ENCODE results near the gene NRG2.
A peak's percentile ranks its signal among the peaks of the same experiment; 100 is the strongest.

The NRG2 gene

DNA sequence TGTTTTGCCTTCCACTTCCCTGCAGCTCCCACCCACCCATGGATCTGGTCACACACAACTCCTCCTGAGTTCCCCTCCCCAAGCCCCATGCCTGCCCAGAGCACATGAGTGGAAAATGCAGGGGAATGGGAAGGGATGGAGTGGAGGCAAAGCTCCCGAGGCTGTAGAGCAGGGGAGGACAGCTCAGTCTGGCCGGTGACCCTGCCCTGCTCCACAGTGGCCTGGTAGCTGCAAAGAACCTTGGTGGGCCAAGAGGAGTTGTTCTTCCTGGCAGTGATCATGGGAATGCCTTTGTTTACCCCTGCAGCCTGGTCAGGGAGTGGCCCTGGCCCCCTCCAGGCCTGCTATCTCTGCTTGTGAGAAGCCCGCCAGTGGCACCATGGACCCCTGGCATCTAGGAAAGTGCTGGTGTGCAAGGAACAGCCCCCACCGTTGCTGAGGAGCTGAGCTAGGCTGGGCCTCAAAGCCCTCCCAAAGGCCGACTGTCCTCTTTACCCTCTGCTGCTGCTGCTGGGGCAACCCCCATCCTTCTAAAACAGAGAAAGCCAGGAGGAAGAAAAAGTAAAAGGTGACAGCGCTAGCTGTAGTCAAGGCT is 187.1 kb downstream of the NRG2 start:
- Histone ChIP-seq H3K36me3 (ENCODE audit: control insufficient read depth, insufficient read depth, low read length) (no peaks in the 10 kb centered on the region), H3K9ac (ENCODE audit: low read length) (no peak overlapping the region), H3K27me3 (ENCODE audit: control insufficient read depth, insufficient read depth, low read length) (peaks cover 50% of the 10 kb centered on the region; the same call in 1 of the 2 replicates), H3K4me3 (ENCODE audit: low read depth, low read length) (no peak overlapping the region), H3K4me1 (ENCODE audit: control insufficient read depth, insufficient read depth, low read length) (no peaks in the 10 kb centered on the region), H3K27ac (ENCODE audit: low read depth, low read length) (no peak overlapping the region), H3K9me3 (ENCODE audit: control insufficient read depth, insufficient read depth, low read depth, low read length) (no peaks in the 10 kb centered on the region)

DNA sequence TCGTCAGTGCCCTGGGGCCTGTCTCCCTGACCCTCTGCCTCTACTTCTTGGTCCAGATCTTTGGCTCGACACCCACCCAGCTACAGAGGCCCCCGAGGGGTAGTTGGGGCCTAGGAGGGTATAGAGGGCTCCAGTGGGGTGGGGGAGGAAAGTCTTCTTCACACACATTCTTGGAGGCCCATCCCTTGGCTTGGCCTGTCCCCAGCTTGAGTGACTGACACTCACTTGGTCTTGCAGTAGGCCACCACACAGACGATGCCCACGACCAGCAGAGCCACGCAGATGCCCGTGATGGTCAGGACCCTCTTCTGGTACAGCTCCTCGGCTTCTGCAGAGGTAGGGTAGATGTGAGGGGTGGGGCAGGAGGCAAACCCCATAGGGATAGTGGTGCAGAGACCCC is 187.6 kb downstream of the NRG2 start:
- no peaks in the 10 kb centered on the region for H3K9me3 ChIP-seq (ENCODE audit: control insufficient read depth, insufficient read depth, low read depth, low read length)
- no peak overlapping the region for H3K27ac ChIP-seq (ENCODE audit: low read depth, low read length)
- no peaks in the 10 kb centered on the region for H3K4me1 ChIP-seq (ENCODE audit: control insufficient read depth, insufficient read depth, low read length)
- no peak overlapping the region for H3K9ac ChIP-seq (ENCODE audit: low read length)
- H3K4me3 ChIP-seq (ENCODE audit: low read depth, low read length), result no peak overlapping the region
- no peaks in the 10 kb centered on the region for H3K36me3 ChIP-seq (ENCODE audit: control insufficient read depth, insufficient read depth, low read length)
- H3K27me3 ChIP-seq (ENCODE audit: control insufficient read depth, insufficient read depth, low read length), result peaks cover 54% of the 10 kb centered on the region

DNA sequence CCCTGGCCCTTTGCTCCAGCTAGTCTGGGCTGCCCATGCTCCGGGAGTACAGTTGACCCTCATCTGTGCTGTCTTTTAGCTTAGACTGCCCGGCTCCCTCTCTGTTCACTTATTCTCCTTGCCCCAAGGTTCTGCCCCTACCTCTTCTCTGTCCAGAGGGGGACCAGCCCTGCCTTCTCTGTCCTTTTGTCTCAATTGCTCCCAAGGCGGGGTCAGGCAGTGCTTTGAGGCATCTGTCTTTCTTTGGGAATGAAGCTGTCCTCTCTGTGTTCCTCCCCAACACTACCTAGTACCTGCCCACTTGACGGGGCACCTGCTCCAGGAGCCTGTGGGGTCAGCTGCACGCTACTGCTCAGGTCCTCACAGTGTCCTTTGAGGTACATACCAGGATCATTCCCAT is 188.1 kb downstream of the NRG2 start:
- H3K4me1 ChIP-seq (ENCODE audit: control insufficient read depth, insufficient read depth, low read length), result no peaks in the 10 kb centered on the region
- no peak overlapping the region for H3K4me3 ChIP-seq (ENCODE audit: low read depth, low read length)
- H3K27me3 ChIP-seq (ENCODE audit: control insufficient read depth, insufficient read depth, low read length), result peaks cover 55% of the 10 kb centered on the region

DNA sequence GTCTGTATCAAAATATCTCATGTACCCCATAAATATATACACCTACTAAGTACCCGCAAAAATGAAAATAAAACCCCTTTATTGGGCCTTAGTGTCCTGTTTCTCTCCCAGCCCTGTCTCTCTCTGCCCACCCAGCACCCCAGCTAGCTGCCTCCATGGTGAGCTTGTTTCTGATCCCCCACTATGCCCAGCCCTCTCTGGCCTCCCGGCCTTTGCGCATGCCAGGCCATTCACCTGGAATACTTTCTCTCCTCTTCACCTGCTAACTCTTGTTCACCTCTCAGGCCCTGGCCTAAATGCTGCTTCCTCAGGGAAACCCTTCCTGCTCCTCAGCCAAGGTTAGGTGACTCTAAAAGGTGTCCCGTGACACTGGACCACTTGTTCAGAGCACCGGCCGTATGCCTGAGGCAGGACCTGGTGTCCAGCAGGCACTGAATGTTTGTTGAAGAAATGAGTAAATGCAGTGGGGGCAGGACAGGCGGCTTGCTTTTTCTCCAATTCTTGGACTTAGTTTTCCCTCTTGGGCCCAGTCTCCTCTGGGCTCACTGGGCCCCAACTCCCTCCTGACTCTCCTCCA is 189.0 kb downstream of the NRG2 start:
- no peaks in the 10 kb centered on the region for H3K4me1 ChIP-seq (ENCODE audit: control insufficient read depth, insufficient read depth, low read length)
- H3K27me3 ChIP-seq (ENCODE audit: control insufficient read depth, insufficient read depth, low read length), result peaks cover 62% of the 10 kb centered on the region
- no peak overlapping the region for H3K27ac ChIP-seq (ENCODE audit: low read depth, low read length)
- H3K36me3 ChIP-seq (ENCODE audit: control insufficient read depth, insufficient read depth, low read length), result no peaks in the 10 kb centered on the region
- H3K9me3 ChIP-seq (ENCODE audit: control insufficient read depth, insufficient read depth, low read depth, low read length), result no peaks in the 10 kb centered on the region
- no peak overlapping the region for H3K9ac ChIP-seq (ENCODE audit: low read length)
- no peak overlapping the region for H3K4me3 ChIP-seq (ENCODE audit: low read depth, low read length)

More for the DNA sequence above, 188.1 kb downstream of the NRG2 start:
- no peaks in the 10 kb centered on the region for H3K9me3 ChIP-seq (ENCODE audit: control insufficient read depth, insufficient read depth, low read depth, low read length)
- no peaks in the 10 kb centered on the region for H3K36me3 ChIP-seq (ENCODE audit: control insufficient read depth, insufficient read depth, low read length)
- H3K27ac ChIP-seq (ENCODE audit: low read depth, low read length), result no peak overlapping the region
- H3K9ac ChIP-seq (ENCODE audit: low read length), result no peak overlapping the region

DNA sequence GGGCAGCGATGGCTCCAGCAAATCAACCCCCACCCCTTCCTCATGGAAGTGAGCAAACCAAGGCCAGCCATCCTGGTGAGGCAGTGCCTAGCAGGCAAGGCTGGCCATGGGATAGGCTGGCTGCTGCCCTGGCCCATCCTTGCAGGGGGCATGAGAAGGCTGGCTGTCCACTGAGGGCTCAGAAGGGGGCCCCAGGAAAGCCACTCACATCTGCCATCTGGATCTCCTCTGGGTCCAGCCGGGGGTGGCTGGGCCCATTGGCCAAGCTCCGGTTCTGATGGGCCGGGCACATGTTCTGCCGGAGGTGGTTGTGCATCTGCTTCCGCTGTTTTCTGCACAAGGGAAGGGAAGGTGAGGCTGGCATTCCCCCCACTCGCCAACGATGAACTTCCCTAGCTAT is 190.4 kb downstream of the NRG2 start:
- no peaks in the 10 kb centered on the region for H3K36me3 ChIP-seq (ENCODE audit: control insufficient read depth, insufficient read depth, low read length)
- H3K9ac ChIP-seq (ENCODE audit: low read length), result no peak overlapping the region
- H3K4me1 ChIP-seq (ENCODE audit: control insufficient read depth, insufficient read depth, low read length), result no peaks in the 10 kb centered on the region

DNA sequence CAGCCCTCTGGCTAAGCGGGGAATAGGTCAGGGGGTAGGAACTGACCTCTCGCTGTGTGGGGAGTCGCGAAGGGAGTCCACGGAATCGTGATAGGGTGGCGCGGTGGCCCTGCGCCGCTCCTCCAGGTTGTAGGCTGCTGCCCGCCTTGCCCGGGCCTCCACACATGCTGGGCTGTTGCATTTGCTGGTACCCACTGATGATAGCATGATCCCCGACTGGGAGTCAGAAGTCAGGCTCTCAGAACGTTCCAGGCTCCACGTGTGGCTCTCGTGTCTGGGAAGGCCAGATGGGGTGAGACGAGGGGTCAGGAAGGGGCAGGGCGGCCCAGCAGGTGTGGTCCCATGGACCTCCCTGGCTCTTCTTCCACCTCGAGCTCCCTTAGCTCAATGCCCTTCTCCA is 191.5 kb downstream of the NRG2 start:
- H3K4me1 ChIP-seq (ENCODE audit: control insufficient read depth, insufficient read depth, low read length), result no peaks in the 10 kb centered on the region
- no peak overlapping the region for H3K4me3 ChIP-seq (ENCODE audit: low read depth, low read length)
- H3K9ac ChIP-seq (ENCODE audit: low read length), result no peak overlapping the region
- no peaks in the 10 kb centered on the region for H3K9me3 ChIP-seq (ENCODE audit: control insufficient read depth, insufficient read depth, low read depth, low read length)
- H3K27ac ChIP-seq (ENCODE audit: low read depth, low read length), result no peak overlapping the region
- H3K36me3 ChIP-seq (ENCODE audit: control insufficient read depth, insufficient read depth, low read length), result no peaks in the 10 kb centered on the region
- H3K27me3 ChIP-seq (ENCODE audit: control insufficient read depth, insufficient read depth, low read length), result peaks cover 64% of the 10 kb centered on the region

More for the DNA sequence above, 190.4 kb downstream of the NRG2 start:
- H3K27ac ChIP-seq (ENCODE audit: low read depth, low read length), result no peak overlapping the region
- H3K9me3 ChIP-seq (ENCODE audit: control insufficient read depth, insufficient read depth, low read depth, low read length), result no peaks in the 10 kb centered on the region
- peaks cover 64% of the 10 kb centered on the region for H3K27me3 ChIP-seq (ENCODE audit: control insufficient read depth, insufficient read depth, low read length)
- no peak overlapping the region for H3K4me3 ChIP-seq (ENCODE audit: low read depth, low read length)

DNA sequence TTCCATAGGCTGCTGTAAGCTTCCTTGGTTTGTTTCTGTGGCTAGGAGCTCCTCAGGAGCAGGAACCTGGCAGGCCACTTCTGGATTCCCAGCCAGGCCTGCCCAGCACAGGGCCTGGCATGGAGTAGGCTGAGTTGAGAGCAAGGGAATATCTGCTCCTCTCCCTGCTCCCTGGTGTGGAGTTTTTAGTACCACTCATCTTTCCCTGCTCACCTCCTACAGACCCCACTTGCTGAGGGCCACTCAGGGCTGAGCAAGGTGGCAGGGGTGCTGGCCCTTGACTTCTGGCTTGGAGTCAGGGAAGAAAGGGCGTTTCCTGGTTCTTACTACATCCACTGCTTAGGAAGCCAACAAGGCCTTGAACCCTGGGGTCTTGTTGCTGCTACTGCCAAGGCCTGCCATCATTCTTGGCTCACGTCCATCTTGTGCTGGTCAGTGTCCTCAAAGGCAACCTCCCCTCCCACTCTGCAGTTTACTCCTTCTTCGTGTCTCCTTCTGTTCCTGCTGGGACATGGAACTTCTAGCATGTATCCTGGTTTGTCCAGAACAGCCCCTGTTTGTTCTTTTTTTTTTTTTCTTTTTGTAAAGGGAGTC is 192.6 kb downstream of the NRG2 start:
- Histone ChIP-seq H3K4me1 (ENCODE audit: control insufficient read depth, insufficient read depth, low read length) (no peaks in the 10 kb centered on the region), H3K27me3 (ENCODE audit: control insufficient read depth, insufficient read depth, low read length) (peaks cover 72% of the 10 kb centered on the region), H3K36me3 (ENCODE audit: control insufficient read depth, insufficient read depth, low read length) (no peaks in the 10 kb centered on the region), H3K4me3 (ENCODE audit: low read depth, low read length) (no peak overlapping the region), H3K27ac (ENCODE audit: low read depth, low read length) (no peak overlapping the region), H3K9me3 (ENCODE audit: control insufficient read depth, insufficient read depth, low read depth, low read length) (no peaks in the 10 kb centered on the region), H3K9ac (ENCODE audit: low read length) (no peak overlapping the region)

DNA sequence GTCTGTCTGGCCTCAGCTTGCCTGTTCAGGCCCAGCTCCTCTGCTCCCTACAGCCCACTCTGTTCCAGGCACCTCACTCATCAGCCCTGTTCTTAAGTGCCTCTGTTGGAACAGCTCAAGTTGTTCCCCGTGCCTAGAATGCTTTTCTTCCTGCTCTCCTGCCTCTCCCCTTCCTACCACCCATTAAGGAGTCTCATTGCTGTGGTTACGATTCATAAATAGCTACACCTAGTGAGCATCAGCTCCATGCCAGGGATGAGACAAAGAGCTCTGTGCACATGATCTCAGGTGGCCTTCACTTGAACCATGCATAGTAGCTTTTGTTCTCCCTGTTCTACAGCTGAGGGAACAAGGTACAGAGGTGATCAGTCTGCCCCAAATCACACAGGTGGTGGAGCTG is 193.2 kb downstream of the NRG2 start:
- H3K4me1 ChIP-seq (ENCODE audit: control insufficient read depth, insufficient read depth, low read length), result no peaks in the 10 kb centered on the region
- H3K9me3 ChIP-seq (ENCODE audit: control insufficient read depth, insufficient read depth, low read depth, low read length), result no peaks in the 10 kb centered on the region
- H3K4me3 ChIP-seq (ENCODE audit: low read depth, low read length), result no peak overlapping the region
- H3K27ac ChIP-seq (ENCODE audit: low read depth, low read length), result no peak overlapping the region
- no peak overlapping the region for H3K9ac ChIP-seq (ENCODE audit: low read length)
- H3K27me3 ChIP-seq (ENCODE audit: control insufficient read depth, insufficient read depth, low read length), result peaks cover 74% of the 10 kb centered on the region
- no peaks in the 10 kb centered on the region for H3K36me3 ChIP-seq (ENCODE audit: control insufficient read depth, insufficient read depth, low read length)

DNA sequence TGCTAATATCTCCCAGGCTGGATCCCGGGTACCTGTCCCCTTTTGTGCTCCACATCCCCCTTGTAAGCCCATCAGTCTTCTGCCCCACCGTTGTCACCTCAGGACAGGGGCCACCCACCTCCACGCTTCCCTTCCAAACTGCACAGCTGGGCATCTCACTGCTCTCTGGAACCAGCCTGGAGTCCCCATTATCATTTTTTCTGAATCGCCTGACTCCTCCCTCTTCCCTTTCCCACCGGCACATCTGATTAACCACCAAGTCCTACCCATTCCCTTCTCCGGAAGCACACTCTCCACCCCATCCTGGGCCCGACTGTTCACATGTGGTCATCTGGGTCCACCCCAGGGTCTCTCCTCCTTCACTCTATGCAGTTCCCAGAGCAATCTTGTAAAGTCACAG is 193.6 kb downstream of the NRG2 start:
- Histone ChIP-seq H3K27me3 (ENCODE audit: control insufficient read depth, insufficient read depth, low read length) (peaks cover 78% of the 10 kb centered on the region), H3K9ac (ENCODE audit: low read length) (no peak overlapping the region), H3K4me1 (ENCODE audit: control insufficient read depth, insufficient read depth, low read length) (no peaks in the 10 kb centered on the region), H3K36me3 (ENCODE audit: control insufficient read depth, insufficient read depth, low read length) (no peaks in the 10 kb centered on the region), H3K27ac (ENCODE audit: low read depth, low read length) (no peak overlapping the region), H3K9me3 (ENCODE audit: control insufficient read depth, insufficient read depth, low read depth, low read length) (no peaks in the 10 kb centered on the region), H3K4me3 (ENCODE audit: low read depth, low read length) (no peak overlapping the region)

DNA sequence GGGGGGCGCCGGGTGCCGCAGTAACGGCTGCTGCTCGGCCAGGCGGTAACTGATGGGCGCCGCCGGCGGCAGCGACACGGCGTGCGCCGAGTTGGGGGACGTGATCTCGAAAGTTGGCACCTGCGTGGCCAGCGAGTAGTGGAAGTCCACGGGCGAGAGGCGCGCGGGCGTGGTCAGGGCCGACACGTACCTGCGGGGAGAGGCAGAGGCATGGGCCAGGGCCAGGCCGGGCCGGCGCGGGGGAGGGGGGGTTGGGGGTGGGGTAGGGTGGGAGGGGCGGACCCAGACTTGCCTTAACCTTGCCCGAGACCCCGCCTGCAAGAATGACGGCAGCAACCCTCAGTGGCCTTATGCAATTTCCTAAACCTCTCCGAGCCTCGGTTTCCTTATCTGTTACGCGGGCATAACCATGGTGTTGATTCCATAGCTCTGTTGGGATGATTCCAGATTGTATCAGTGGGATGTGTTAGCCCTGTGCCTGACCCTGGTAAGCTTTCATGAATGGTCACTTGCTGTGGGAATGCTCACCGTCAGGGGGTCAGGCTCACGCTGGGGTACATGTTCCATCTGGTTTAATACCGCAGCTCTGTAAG is 194.5 kb downstream of the NRG2 start:
- no peaks in the 10 kb centered on the region for H3K9me3 ChIP-seq (ENCODE audit: control insufficient read depth, insufficient read depth, low read depth, low read length)
- H3K9ac ChIP-seq (ENCODE audit: low read length), result no peak overlapping the region
- H3K27ac ChIP-seq (ENCODE audit: low read depth, low read length), result no peak overlapping the region
- peaks cover 75% of the 10 kb centered on the region for H3K27me3 ChIP-seq (ENCODE audit: control insufficient read depth, insufficient read depth, low read length)
- H3K4me3 ChIP-seq (ENCODE audit: low read depth, low read length), result peak overlapping the region; percentile 69
- no peaks in the 10 kb centered on the region for H3K36me3 ChIP-seq (ENCODE audit: control insufficient read depth, insufficient read depth, low read length)
- no peaks in the 10 kb centered on the region for H3K4me1 ChIP-seq (ENCODE audit: control insufficient read depth, insufficient read depth, low read length)

DNA sequence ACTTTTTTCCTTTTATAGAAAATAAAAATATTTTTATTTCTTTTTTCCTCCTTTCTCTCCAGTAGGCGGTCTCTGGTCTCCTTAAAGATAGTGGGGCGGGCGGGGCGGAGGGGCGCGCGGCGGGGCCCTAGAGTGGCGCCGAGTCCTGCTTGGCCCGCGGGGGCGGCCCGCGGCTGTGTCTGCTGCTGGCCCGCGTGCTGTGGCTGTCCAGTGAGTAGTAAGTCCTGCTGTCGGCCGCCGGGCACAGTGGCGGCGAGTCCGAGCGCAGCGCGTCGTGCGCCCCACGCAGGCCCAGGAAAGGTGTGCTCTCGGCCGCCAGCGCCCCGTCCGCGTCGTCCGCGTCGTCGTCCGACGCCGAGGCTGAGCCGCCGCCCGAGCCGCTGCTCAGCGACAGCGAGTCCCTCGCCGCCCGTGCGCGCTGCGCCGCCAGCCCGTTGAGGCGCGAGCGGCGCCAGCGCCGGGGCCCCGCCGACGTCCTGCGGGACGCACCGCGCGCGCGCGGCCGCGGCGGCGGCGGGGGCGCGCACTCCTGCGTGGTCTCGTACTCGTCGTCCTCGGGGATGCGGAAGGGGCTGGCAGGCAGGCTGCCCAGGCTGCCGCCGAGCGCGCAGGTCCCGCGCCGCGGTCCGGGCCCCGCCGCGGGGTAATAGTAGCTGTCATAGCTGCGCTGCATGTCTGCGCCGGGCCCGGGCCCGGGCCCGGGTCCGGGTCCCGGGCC is 195.2 kb downstream of the NRG2 start:
- Histone ChIP-seq H3K4me3 (ENCODE audit: low read depth, low read length) (peak overlapping the region; percentile 69), H3K9me3 (ENCODE audit: control insufficient read depth, insufficient read depth, low read depth, low read length) (no peaks in the 10 kb centered on the region), H3K4me1 (ENCODE audit: control insufficient read depth, insufficient read depth, low read length) (no peaks in the 10 kb centered on the region), H3K27me3 (ENCODE audit: control insufficient read depth, insufficient read depth, low read length) (peaks cover 80% of the 10 kb centered on the region), H3K36me3 (ENCODE audit: control insufficient read depth, insufficient read depth, low read length) (no peaks in the 10 kb centered on the region), H3K9ac (ENCODE audit: low read length) (no peak overlapping the region), H3K27ac (ENCODE audit: low read depth, low read length) (no peak overlapping the region)
